Calu3 (cell line): Measurements from ENCODE around the gene PLD4. TPM values are rescaled to one million over a fixed set of nuclear protein-coding genes. Genes with fewer than 3 reads are reported as not detected.

Experiments
- BruUV-seq: library from RNA; stranded (reverse); fragments of 400-500 nt; replicated peaks from 2 replicates; lab custom pipeline; 2021; lab: Mats Ljungman, UMichigan
- CTCF ChIA-PET: fragments of 300-600 bp; sonication (Branson Sonifier 250); formaldehyde crosslinking; loops from one replicate; lab custom pipeline; 2022; ENCODE audit warnings: antibody characterized with exemption; lab: Charles Lee
- DNase-seq: peaks from one replicate; pipeline ENCODE4 v3.0.0; 2022
- H3K27ac Mint-ChIP-seq: one replicate; pipeline ENCODE4 v1.8.0; 2022; ENCODE audit warnings: mixed read lengths; ENCODE audit not compliant: unreplicated experiment
- H3K27me3 Mint-ChIP-seq: one replicate; pipeline ENCODE4 v1.8.0; 2022; ENCODE audit warnings: mixed read lengths; ENCODE audit not compliant: unreplicated experiment
- H3K36me3 Mint-ChIP-seq: one replicate; pipeline ENCODE4 v1.8.0; 2022; ENCODE audit warnings: mild to moderate bottlenecking, moderate library complexity, mixed read lengths; ENCODE audit not compliant: insufficient read depth, unreplicated experiment
- H3K4me1 Mint-ChIP-seq: one replicate; pipeline ENCODE4 v1.8.0; 2022; ENCODE audit warnings: mild to moderate bottlenecking, low read depth, mixed read lengths; ENCODE audit not compliant: unreplicated experiment
- H3K4me3 Mint-ChIP-seq: one replicate; pipeline ENCODE4 v1.8.0; 2022; ENCODE audit warnings: mild to moderate bottlenecking, low read depth, moderate library complexity, mixed read lengths; ENCODE audit not compliant: unreplicated experiment
- H3K9me3 Mint-ChIP-seq: one replicate; pipeline ENCODE4 v1.8.0; 2022; ENCODE audit warnings: low read depth, mixed read lengths; ENCODE audit not compliant: unreplicated experiment
- intact Hi-C: fragments of 100-400 bp; cut with micrococcal nuclease; formaldehyde crosslinking; loops from one replicate; pipeline ENCODE4 v1.10.0; 2022; ENCODE audit not compliant: unreplicated experiment
- total RNA-seq: library from RNA; stranded (reverse); gene quantifications from 2 replicates; pipeline ENCODE4 v1.2.3, GENCODE V29; 2022
- TF ChIP-seq, protein P1 (sequence below): fragments of 200-600 bp; IDR thresholded peaks from one replicate; pipeline ENCODE4 v1.8.0; 2022; ENCODE audit warnings: antibody characterized with exemption; ENCODE audit not compliant: unreplicated experiment

PLD4 gene
- total RNA-seq, 1 experiment from 2014 or later: 0.09 TPM

DNA sequence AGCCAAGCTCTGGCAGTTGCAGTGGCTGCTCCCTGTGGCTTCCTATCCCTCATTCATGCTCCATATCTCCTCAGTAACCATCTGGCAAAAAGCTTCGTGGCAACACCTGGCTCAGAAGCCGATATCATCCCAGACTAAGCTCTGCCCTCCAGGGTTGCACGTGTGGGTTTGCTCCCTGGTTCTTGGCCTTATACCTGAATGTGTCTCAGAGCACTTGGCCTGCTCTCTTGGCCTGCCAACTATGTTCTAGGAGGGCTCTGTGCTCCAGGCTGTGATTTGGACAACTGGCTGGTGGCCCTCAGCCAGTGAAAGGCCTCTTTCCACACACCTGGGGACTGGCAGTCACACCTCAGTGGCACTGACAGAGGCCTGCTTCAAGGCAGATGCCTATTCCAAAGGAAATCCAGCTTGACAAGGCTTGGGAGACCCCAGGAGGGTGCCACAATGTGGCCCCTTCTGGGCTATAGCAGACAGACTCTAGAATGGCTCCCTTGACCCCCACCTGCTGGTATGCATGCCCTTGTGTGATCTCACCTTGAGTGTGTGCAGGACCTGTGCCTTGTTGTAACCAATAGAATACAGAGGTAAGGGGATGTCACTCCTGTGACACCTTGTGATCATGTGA lies 10.5 kb downstream of the PLD4 start:
- no peak for DNase-seq
- Mint-ChIP-seq H3K27me3 (no peaks in the 10 kb centered on the region), H3K36me3 (peaks cover 9% of the 10 kb centered on the region), H3K9me3 (no peaks in the 10 kb centered on the region), H3K4me3 (peak overlapping the region; percentile 29), H3K4me1 (no peaks in the 10 kb centered on the region), H3K27ac (no peak overlapping the region)
- intact Hi-C loops: no loop called here
- TF ChIP-seq, protein P1, sequence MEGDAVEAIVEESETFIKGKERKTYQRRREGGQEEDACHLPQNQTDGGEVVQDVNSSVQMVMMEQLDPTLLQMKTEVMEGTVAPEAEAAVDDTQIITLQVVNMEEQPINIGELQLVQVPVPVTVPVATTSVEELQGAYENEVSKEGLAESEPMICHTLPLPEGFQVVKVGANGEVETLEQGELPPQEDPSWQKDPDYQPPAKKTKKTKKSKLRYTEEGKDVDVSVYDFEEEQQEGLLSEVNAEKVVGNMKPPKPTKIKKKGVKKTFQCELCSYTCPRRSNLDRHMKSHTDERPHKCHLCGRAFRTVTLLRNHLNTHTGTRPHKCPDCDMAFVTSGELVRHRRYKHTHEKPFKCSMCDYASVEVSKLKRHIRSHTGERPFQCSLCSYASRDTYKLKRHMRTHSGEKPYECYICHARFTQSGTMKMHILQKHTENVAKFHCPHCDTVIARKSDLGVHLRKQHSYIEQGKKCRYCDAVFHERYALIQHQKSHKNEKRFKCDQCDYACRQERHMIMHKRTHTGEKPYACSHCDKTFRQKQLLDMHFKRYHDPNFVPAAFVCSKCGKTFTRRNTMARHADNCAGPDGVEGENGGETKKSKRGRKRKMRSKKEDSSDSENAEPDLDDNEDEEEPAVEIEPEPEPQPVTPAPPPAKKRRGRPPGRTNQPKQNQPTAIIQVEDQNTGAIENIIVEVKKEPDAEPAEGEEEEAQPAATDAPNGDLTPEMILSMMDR: no peak
- CTCF ChIA-PET: interaction anchor here (1.2 kb wide), 1 partner anchor 37 kb away, joined by 5 read pairs; no protein-coding TSS in a partner anchor
- BruUV-seq: no TSS peak

DNA sequence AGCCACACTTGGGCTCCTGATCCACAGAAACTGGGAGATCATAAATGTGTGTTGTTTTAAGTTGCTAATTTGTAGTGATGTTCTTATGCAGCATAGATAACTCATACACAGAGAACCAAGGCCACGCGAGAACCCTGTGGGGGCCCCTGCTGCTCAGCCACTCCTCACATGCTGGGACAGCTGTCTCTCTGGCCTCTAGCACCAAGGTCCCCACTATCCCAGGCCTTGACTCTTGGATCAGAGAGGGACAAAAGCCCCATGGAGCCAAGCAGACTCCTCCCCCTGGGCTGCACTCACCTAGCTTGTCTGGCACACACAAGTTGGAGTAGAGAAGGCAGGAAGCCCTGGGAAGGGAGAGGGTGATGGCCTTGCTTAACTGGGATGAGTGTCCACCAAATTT lies 11.3 kb downstream of the PLD4 start:
- Mint-ChIP-seq H3K27me3 (no peaks in the 10 kb centered on the region), H3K4me3 (no peak overlapping the region), H3K36me3 (peaks cover 13% of the 10 kb centered on the region), H3K4me1 (no peaks in the 10 kb centered on the region), H3K9me3 (no peaks in the 10 kb centered on the region), H3K27ac (no peak overlapping the region)
- TF ChIP-seq, protein P1: no peak
- no peak for DNase-seq
- BruUV-seq: no TSS peak
- intact Hi-C loops: no loop called here
- CTCF ChIA-PET: no interaction called here

DNA sequence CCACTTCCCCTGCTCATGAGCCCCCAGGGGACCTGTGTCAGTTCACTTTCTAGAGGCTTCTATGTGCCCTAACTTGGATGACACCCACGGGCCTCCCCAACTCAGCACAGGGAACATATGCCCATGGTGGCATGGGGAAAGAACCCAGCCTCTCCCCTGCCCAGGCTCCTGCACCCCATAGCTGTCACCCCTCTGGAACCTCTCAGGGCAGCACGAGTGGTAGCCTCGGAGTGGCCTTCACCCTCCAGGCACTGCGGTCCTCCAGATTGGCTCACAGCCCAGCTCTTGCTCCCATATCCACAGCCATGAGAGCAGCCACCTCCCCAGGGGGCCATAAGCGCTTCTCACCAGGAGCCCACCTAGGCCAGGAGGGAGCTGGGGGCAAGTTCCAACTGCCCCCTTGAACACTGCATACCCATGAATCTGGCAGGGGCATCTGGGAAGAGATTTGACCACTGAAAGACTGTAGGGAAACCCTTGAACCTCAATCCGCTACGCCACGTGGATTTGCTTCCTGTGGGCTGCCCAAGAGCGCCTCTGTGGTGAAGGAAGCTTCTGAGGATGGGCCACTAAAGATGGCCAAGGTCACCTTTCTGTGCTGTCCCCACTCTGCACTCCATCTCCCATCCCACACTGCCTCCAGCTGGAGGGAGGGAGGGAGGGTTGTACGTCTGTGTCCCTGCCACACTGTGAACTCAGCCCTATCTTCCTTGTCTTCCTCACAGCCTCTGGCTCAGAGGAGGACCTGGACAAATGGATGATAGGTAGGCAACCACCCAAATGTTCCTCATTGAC lies 11.9 kb downstream of the PLD4 start:
- Mint-ChIP-seq H3K4me3 (no peak overlapping the region), H3K36me3 (peaks cover 13% of the 10 kb centered on the region), H3K4me1 (no peaks in the 10 kb centered on the region), H3K9me3 (no peaks in the 10 kb centered on the region), H3K27ac (no peak overlapping the region), H3K27me3 (no peaks in the 10 kb centered on the region)
- intact Hi-C loops: no loop called here
- no peak for DNase-seq
- no TSS peak for BruUV-seq
- CTCF ChIA-PET: interaction anchor here (0.7 kb wide), 1 partner anchor 36 kb away, joined by 4 read pairs; no protein-coding TSS in a partner anchor
- TF ChIP-seq, protein P1: no peak

DNA sequence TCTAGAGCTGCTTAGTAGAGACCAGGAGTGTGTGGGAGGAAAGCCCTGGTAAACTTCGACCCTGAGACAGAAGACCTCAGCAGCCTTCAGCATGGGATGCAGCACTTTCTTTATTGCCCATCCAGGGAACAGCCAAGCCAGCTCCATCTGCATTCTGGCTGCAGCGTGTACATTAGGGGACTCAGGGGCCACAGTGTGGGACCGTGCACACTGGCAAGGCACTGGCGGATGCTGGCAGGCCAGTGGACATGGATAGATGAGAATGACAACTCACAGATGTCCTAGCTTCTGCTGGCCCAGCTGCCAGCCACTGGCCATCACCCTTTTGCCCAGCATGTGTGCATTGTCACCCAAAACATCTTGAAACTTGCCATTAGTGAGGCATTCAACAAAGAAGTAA lies 12.5 kb downstream of the PLD4 start:
- Mint-ChIP-seq H3K27ac (no peak overlapping the region), H3K9me3 (no peaks in the 10 kb centered on the region), H3K36me3 (peaks cover 13% of the 10 kb centered on the region), H3K4me3 (no peak overlapping the region), H3K4me1 (no peaks in the 10 kb centered on the region), H3K27me3 (no peaks in the 10 kb centered on the region)
- TF ChIP-seq, protein P1: no peak
- no peak for DNase-seq
- BruUV-seq: no TSS peak
- intact Hi-C loops: no loop called here
- CTCF ChIA-PET: interaction anchor here (0.7 kb wide), 1 partner anchor 37 kb away, joined by 4 read pairs; no protein-coding TSS in a partner anchor
